Esophagus muscularis mucosa (tissue), 3 donors: ENCODE data around the gene DPH3.

Experiments used
- CTCF ChIP-seq, 3 experiments: fragments of 200-600 bp in 2 of 3; fragments of 450-650 bp in 1 of 3; sonication (generic) in 2 of 3; IDR thresholded peaks; one replicate each; pipeline ENCODE4 v1.5.1; 2017 to 2019; ENCODE audit warnings: antibody characterized with exemption in 3 of 3, mild to moderate bottlenecking in 2 of 3, moderate library complexity in 1 of 3
- POLR2AphosphoS5 ChIP-seq, 2 donors: sonication (generic); formaldehyde crosslinking; IDR thresholded peaks; one replicate each; pipeline ENCODE4 v1.6.1; 2017; ENCODE audit warnings: antibody characterized with exemption in 2 of 2

GRCh38 chr3:16216373-16216935 lies 48.3 kb downstream of the DPH3 start:
- TF ChIP-seq CTCF (IDR thresholded peaks at IDR 0.05), result no peak
- TF ChIP-seq POLR2AphosphoS5 (IDR thresholded peaks at IDR 0.05), result no peak
